ENCODE results near the gene AACS. TPM values are rescaled to one million over a fixed set of nuclear protein-coding genes. Genes with fewer than 3 reads are reported as not detected.
"Not testable (repeated sequence)": the region's sequence is repeated elsewhere in the genome, so short reads cannot be mapped to it uniquely, and the experiment has no call there.

The AACS gene
- total RNA-seq, 4 donors from 2014 or later, result 38.0 to 53.3 (median 44.3) TPM

DNA sequence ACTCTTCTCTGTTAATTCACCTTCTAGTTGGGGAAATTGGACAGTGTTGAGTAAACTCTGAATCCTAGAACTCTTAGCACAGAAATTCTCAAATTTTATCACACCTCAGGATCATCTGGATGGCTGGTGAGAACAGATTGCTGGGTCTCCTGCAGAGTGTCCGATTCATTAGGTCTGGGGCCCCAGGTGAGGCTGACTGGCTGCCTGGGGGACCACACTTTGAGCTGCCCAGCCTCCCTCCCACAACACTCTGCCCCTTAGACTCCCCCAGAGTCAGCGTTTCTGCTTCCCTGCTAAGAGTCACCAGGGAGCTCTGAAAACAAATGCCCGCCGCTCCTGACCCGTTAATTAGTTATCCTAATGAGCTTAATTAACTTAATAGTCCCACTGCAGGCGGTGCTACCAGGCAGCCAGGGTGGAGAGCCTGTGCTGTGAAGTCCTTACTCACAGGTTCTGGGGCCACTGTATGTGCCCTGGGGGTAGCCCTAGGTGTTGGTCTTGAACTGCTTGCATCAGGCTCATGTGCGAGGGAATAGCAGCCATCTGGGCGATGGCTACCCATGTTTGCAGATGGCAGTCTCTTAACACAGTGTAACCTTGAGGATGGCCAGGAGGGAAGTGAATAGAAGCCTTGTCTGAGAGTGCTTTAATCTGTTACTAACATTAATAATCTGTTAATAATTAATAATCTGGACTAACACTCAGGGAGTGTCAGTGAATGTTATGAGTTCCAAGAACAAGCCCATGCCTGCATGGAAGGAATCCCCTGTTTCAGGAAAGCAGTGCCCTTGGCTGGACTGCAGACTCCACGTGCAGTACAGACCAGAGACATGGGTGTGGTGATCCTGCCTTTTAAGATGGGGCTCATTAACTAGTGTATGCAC is 35.6 kb downstream of the AACS start:
- 79 to 88% methylated on average over 6 to 7 of the region's 9 CpGs for WGBS, 2 donors
- H3K4me1 ChIP-seq, result peaks cover 0 to 43% (median 0%) of the 10 kb centered on the region in 3 donors
- intact Hi-C loops (cut with DNase I), result no loop called here
- no peaks in the 10 kb centered on the region for H3K9me3 ChIP-seq
- H3K36me3 ChIP-seq, result peaks cover 0 to 50% (median 3%) of the 10 kb centered on the region in 3 donors
- TF ChIP-seq, protein P1, sequence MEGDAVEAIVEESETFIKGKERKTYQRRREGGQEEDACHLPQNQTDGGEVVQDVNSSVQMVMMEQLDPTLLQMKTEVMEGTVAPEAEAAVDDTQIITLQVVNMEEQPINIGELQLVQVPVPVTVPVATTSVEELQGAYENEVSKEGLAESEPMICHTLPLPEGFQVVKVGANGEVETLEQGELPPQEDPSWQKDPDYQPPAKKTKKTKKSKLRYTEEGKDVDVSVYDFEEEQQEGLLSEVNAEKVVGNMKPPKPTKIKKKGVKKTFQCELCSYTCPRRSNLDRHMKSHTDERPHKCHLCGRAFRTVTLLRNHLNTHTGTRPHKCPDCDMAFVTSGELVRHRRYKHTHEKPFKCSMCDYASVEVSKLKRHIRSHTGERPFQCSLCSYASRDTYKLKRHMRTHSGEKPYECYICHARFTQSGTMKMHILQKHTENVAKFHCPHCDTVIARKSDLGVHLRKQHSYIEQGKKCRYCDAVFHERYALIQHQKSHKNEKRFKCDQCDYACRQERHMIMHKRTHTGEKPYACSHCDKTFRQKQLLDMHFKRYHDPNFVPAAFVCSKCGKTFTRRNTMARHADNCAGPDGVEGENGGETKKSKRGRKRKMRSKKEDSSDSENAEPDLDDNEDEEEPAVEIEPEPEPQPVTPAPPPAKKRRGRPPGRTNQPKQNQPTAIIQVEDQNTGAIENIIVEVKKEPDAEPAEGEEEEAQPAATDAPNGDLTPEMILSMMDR (IDR thresholded peaks at IDR 0.05), result no peak
- H3K27ac ChIP-seq, result no peak overlapping the region
- H3K27me3 ChIP-seq, result no peaks in the 10 kb centered on the region
- H3K4me3 ChIP-seq, result no peak overlapping the region
- no peak for DNase-seq

DNA sequence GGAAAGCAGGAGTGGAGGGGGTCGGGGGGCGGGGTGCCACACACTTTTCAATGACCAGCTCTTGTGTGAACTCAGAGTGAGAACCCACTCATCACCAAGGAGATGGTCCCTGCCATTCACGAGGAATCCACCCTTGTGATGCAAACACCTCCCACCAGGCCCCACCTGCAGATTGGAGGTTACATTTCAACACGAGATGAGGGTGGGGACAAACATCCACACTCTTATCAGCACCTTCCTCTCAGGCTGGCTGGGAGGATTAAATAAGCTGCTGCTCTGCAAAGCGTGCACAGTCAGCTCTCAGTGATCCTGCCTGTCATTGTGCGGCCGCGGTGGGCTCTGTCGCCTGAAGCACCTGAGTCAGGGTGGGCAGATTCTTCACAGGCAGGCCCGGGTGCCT is 39.7 kb downstream of the AACS start:
- Histone ChIP-seq H3K9me3 (no peaks in the 10 kb centered on the region), H3K27ac (no peak overlapping the region), H3K4me3 (no peak overlapping the region), H3K27me3 (no peaks in the 10 kb centered on the region), H3K36me3 (peaks cover 0 to 86% (median 3%) of the 10 kb centered on the region in 3 donors), H3K4me1 (peaks cover 0 to 14% (median 0%) of the 10 kb centered on the region in 3 donors)
- intact Hi-C loops (cut with DNase I), result no loop called here
- no peak for TF ChIP-seq POLR2A (IDR thresholded peaks at IDR 0.05)
- TF ChIP-seq, protein P1 (IDR thresholded peaks at IDR 0.05), result no peak
- 82 to 85% methylated on average over 4 to 7 of the region's 10 CpGs for WGBS, 2 donors
- DNase-seq, result no peak

DNA sequence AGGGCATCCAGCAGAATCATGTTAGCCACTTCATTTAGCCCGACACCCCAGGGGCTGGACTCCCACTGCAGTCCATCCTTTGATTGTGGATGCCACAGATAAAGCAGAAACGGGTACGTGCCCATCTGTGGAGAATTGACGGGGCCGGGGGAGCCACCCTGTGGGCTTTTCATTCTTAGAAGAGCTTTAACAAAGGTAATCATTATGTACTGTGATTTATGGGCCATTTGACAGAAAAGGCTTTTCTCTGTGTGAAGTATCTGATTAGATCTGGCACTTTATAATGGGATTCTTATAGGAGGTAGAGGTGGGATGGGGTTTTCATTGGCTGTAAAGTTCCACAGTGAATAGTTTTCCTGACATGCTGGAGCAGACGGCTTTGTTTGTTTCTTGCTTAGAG is 40.4 kb downstream of the AACS start:
- Histone ChIP-seq H3K27me3 (no peaks in the 10 kb centered on the region), H3K27ac (no peak overlapping the region), H3K4me3 (no peak overlapping the region), H3K4me1 (peaks cover 0 to 12% (median 0%) of the 10 kb centered on the region in 3 donors), H3K9me3 (no peaks in the 10 kb centered on the region), H3K36me3 (peaks cover 0 to 91% (median 3%) of the 10 kb centered on the region in 3 donors)
- TF ChIP-seq, protein P1 (IDR thresholded peaks at IDR 0.05), result no peak
- TF ChIP-seq POLR2A (IDR thresholded peaks at IDR 0.05), result no peak
- no peak for DNase-seq
- intact Hi-C loops (cut with DNase I), result no loop called here
- 80 to 93% methylated on average over 5 to 6 of the region's 6 CpGs for WGBS, 2 donors

DNA sequence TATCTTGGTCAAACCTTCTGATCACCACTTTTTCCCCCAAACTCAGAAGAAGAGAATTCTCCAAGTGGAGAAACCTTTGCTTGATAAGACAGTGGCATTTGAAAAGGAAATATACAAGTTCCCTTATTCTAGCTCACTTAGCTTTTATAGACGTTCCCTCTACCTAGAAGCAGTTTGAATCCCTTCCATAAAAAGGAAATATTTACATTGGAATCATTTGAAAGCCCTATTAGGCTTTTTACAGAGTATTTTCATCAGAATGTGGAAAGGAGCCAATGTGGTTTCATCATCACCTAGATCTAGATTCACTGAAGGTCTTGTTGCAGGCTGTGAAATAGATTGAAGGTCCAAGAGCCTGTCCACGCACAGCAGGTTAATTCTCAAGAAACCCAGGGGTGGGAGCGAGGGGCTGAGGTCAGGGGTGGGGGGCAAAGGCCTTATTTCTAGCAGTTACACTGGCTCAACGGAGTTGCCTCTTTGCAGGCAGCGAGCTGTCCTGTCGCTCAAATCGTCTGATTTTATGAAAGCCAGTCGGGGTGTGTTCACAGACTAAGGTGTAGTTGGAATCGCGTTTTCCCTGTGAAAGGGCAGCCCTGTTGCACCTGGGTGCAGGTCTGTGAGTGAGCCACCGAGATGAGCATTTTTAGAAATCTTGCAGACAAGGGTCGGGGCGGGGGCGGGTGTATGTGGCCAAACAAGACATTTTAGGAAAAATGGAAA is 45.6 kb downstream of the AACS start:
- Histone ChIP-seq H3K27ac (no peak overlapping the region), H3K27me3 (no peaks in the 10 kb centered on the region), H3K9me3 (no peaks in the 10 kb centered on the region), H3K4me1 (peaks cover 0 to 9% (median 0%) of the 10 kb centered on the region in 3 donors), H3K4me3 (no peak overlapping the region), H3K36me3 (peaks cover 0 to 100% (median 8%) of the 10 kb centered on the region in 3 donors)
- DNase-seq, result no peak
- no peak for TF ChIP-seq POLR2A (IDR thresholded peaks at IDR 0.05)
- TF ChIP-seq, protein P1 (IDR thresholded peaks at IDR 0.05), result no peak
- intact Hi-C loops (cut with DNase I), result no loop called here
- WGBS, 2 donors, result 78 to 89% methylated on average over 14 of the region's 14 CpGs

DNA sequence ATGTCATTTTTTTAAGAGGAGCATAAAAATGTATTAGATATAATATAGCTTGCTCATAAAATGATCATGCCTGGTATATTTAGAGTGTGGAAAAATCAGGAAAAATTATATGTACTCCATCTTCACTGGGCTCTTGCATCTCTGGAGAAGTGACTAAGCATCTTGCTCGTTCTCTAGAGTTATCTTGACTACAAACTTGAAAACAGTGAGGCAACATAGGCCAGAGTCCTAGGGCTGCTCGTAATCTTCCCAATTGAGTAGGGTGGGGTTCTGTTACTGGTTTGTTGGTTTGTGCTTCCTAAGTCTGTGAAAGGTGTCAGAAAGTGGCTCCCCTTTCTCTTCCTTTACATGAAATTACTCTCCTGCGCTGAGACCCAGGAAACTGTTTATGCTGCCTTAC is 46.2 kb downstream of the AACS start:
- WGBS, 2 donors, result 94 to 95% methylated on average over 3 of the region's 3 CpGs
- Histone ChIP-seq H3K27me3 (no peaks in the 10 kb centered on the region), H3K4me3 (no peak overlapping the region), H3K36me3 (peaks cover 0 to 100% (median 8%) of the 10 kb centered on the region in 3 donors), H3K4me1 (peaks cover 0 to 9% (median 0%) of the 10 kb centered on the region in 3 donors), H3K27ac (no peak overlapping the region), H3K9me3 (no peaks in the 10 kb centered on the region)
- TF ChIP-seq POLR2A (IDR thresholded peaks at IDR 0.05), result no peak
- TF ChIP-seq, protein P1 (IDR thresholded peaks at IDR 0.05), result no peak
- intact Hi-C loops (cut with DNase I), result no loop called here
- no peak for DNase-seq

DNA sequence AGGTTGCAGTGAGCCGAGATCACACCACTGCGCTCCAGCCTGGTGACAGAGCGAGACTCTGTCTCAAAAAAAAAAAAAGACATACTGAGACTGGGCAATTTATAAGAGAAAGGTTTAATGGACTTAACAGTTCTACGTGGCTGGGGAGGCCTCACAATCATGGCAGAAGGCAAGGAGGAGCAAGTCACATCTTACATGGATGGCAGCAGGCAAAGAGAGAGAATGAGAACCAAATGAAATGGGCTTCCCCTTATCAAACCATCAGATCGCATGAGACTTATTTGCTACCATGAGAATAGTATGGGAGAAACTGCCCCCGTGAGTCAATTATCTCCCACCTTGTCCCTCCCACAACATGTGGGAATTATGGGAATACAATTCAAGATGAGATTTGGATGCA is 47.4 kb downstream of the AACS start:
- WGBS, 2 donors, result 89 to 97% methylated on average over 4 to 6 of the region's 6 CpGs
- peaks cover 0 to 100% (median 8%) of the 10 kb centered on the region in 3 donors for H3K36me3 ChIP-seq
- H3K4me3 ChIP-seq; DNase-seq; H3K27ac ChIP-seq; H3K4me1 ChIP-seq; H3K9me3 ChIP-seq; intact Hi-C loops (cut with DNase I); H3K27me3 ChIP-seq: not testable (repeated sequence)

Measured in esophagus squamous epithelium (tissue), 5 donors.